ENCODE measurements around the gene ARL6IP5. TPM values are rescaled to one million over a fixed set of nuclear protein-coding genes. Genes with fewer than 3 reads are reported as not detected.

Gene ARL6IP5
- total and polyA plus RNA-seq, 11 donors = 164 to 256 (median 214) TPM

DNA sequence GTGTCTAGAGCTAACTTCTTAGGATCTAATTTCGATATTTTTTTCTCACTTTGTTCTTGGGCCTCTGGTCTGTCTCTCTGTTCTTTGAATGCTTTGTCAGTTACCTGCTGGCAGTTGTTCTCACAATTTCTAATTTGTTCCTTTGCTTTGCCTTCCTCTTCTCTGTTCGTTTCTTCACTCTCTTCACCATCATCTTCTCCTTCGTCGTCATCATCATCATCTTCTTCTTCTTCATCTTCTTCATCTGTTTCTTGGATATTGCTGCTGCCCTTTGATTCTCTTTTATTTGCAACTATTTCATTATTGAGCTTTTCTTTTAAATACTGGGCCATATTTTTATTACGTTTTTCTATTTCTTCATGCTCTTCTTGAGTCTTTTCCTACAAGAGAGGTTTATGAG is 34.9 kb downstream of the ARL6IP5 start:
- Histone ChIP-seq H3K27me3 (no peaks in the 10 kb centered on the region), H3K4me3 (peak overlapping the region in 1 of 12 donors; percentile 52), H3K27ac (no peak overlapping the region), H3K4me1 (peaks cover 0 to 24% (median 4%) of the 10 kb centered on the region in 12 donors), H3K36me3 (peaks cover 0 to 7% (median 0%) of the 10 kb centered on the region in 9 donors), H3K9me3 (no peaks in the 10 kb centered on the region)
- DNase-seq (no peak), ATAC-seq (no peak)
- intact Hi-C loops (cut with DNase I) = loop anchor here in 3 of 10 donors (2.0 to 5.0 kb wide), 3 partner anchors 32 to 37 kb away; partner anchors contain the start of genes ARL6IP5 (in 1 of the 3) and UBA3 (in 1 of the 3)
- WGBS, 4 donors = 83 to 93% (median 90%) methylated on average over 5 of the region's 5 CpGs
- TF ChIP-seq, protein P1, sequence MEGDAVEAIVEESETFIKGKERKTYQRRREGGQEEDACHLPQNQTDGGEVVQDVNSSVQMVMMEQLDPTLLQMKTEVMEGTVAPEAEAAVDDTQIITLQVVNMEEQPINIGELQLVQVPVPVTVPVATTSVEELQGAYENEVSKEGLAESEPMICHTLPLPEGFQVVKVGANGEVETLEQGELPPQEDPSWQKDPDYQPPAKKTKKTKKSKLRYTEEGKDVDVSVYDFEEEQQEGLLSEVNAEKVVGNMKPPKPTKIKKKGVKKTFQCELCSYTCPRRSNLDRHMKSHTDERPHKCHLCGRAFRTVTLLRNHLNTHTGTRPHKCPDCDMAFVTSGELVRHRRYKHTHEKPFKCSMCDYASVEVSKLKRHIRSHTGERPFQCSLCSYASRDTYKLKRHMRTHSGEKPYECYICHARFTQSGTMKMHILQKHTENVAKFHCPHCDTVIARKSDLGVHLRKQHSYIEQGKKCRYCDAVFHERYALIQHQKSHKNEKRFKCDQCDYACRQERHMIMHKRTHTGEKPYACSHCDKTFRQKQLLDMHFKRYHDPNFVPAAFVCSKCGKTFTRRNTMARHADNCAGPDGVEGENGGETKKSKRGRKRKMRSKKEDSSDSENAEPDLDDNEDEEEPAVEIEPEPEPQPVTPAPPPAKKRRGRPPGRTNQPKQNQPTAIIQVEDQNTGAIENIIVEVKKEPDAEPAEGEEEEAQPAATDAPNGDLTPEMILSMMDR (IDR thresholded peaks at IDR 0.05) = no peak
- TF ChIP-seq POLR2A (IDR thresholded peaks at IDR 0.05) = no peak

DNA sequence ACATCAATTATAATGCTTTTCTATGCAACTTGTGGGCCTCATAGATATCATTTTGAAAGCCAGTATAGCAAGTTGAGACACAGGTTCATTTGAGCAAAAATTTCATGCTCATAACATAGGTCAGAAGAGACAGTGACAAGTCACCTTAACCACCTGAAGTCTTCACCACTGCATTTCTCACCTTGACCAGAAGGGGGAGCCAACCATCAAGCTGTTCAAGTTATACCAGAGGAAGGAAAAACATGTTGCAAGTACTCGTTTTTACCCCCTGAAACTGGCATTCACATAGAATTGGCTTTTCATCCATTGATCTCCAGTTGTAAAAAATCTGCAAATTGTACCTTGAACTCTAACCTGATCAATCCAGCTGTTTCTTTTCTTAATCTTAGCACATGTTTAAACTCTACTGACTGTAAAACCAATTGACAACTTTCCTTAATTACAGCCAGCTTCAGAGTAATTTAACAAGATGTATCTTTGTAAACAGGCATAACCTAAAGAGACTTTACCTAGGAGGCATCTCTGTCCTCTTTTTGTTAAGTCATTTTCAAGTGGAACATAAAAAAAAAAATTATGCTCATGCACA is 36.2 kb downstream of the ARL6IP5 start:
- Histone ChIP-seq H3K36me3 (peaks cover 0 to 7% (median 0%) of the 10 kb centered on the region in 9 donors), H3K27ac (peak overlapping the region in 11 of 12 donors; percentile 61 to 91 (median 83)), H3K4me1 (peaks cover 0 to 19% (median 4%) of the 10 kb centered on the region in 12 donors), H3K9me3 (no peaks in the 10 kb centered on the region), H3K27me3 (no peaks in the 10 kb centered on the region), H3K4me3 (peak overlapping the region; percentile 21 to 63 (median 50))
- no peak for TF ChIP-seq POLR2A (IDR thresholded peaks at IDR 0.05)
- TF ChIP-seq, protein P1 (IDR thresholded peaks at IDR 0.05) = peak; percentile 87 to 96 (median 94)
- 0 to 2% (median 1%) methylated on average over 1 of the region's 1 CpG for WGBS, 4 donors
- intact Hi-C loops (cut with DNase I) = loop anchor here in 3 of 10 donors (1.0 to 5.0 kb wide), 4 partner anchors 34 to 71 kb away; partner anchors contain the start of genes ARL6IP5 (in 1 of the 3) and UBA3 (in 1 of the 3)
- ATAC-seq (peak in 3 of 4 donors; percentile 33 to 51 (median 50)), DNase-seq (peak in 4 of 5 donors; percentile 41 to 66 (median 55))

DNA sequence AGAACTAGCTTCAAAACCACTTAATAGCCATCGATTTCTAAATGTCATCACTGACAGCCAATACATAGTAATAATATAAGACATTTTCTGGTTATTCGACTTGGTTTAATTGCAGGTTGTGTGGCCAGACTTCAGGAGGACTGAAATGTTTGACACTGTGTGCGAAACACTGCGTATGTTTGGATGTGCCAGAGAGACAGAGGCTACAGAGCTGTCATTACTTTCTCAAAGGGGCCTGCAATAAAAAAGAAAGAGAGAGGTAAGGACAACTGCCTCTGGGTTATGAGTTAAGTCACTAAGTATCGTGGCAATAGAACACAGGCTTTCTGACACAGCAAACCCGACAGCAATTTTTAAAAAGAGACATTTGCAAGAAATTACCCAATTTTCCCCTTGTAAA is 36.8 kb downstream of the ARL6IP5 start:
- intact Hi-C loops (cut with DNase I) = loop anchor here in 3 of 10 donors (1.0 to 5.0 kb wide), 4 partner anchors 34 to 71 kb away; partner anchors contain the start of genes ARL6IP5 (in 1 of the 3) and UBA3 (in 1 of the 3)
- WGBS, 4 donors = 48 to 67% (median 56%) methylated on average over 6 of the region's 6 CpGs
- ATAC-seq (peak; percentile 24 to 61 (median 43)), DNase-seq (no peak)
- no peaks in the 10 kb centered on the region for H3K9me3 ChIP-seq
- TF ChIP-seq, protein P1 (IDR thresholded peaks at IDR 0.05) = no peak
- no peak for TF ChIP-seq POLR2A (IDR thresholded peaks at IDR 0.05)
- peak overlapping the region; percentile 21 to 63 (median 50) for H3K4me3 ChIP-seq
- peaks cover 0 to 7% (median 0%) of the 10 kb centered on the region in 9 donors for H3K36me3 ChIP-seq
- peaks cover 0 to 19% (median 4%) of the 10 kb centered on the region in 12 donors for H3K4me1 ChIP-seq
- no peaks in the 10 kb centered on the region for H3K27me3 ChIP-seq
- H3K27ac ChIP-seq = peak overlapping the region; percentile 54 to 91 (median 80)

DNA sequence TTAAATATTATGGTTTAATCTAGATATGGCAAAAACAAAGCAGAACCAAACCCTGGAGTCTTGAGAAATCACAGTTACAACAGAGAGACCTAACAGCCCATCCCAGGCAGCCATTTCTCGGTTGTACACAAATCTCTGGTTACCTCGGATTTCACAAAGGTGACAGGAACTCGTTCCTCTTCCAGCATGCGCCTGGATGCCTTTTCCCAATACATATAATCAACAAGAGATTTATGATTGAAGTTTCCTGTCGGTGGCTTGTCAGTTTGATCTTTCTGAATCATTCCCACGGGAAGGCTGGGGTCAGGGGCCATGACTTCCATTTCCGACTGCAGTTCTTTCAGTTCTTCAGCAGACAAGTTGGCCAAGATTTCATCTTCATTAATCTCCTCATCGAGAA is 37.2 kb downstream of the ARL6IP5 start:
- H3K4me1 ChIP-seq = peaks cover 0 to 19% (median 4%) of the 10 kb centered on the region in 12 donors
- no peak for DNase-seq
- TF ChIP-seq, protein P1 (IDR thresholded peaks at IDR 0.05) = no peak
- peak in 2 of 4 donors; percentile 41 to 43 for ATAC-seq
- intact Hi-C loops (cut with DNase I) = loop anchor here in 3 of 10 donors (1.0 to 5.0 kb wide), 4 partner anchors 35 to 72 kb away; partner anchors contain the start of genes ARL6IP5 (in 1 of the 3) and UBA3 (in 1 of the 3)
- H3K4me3 ChIP-seq = peak overlapping the region; percentile 21 to 63 (median 50)
- peaks cover 0 to 7% (median 0%) of the 10 kb centered on the region in 9 donors for H3K36me3 ChIP-seq
- no peaks in the 10 kb centered on the region for H3K27me3 ChIP-seq
- peak overlapping the region; percentile 54 to 91 (median 80) for H3K27ac ChIP-seq
- 19 to 22% (median 20%) methylated on average over 8 of the region's 8 CpGs for WGBS, 4 donors
- no peaks in the 10 kb centered on the region for H3K9me3 ChIP-seq
